Stimulated activated CD4-positive, alpha-beta T cell treated with anti-CD3 and anti-CD28 coated beads, Interleukin-2, amount 100 ng/mL, for 24 hours (primary cell): ENCODE measurements around the gene MRRF.

Experiments used
- DNase-seq, 2 donors: peaks; one replicate each; pipeline ENCODE4 v3.0.0-alpha.2; 2020

Gene MRRF

DNA sequence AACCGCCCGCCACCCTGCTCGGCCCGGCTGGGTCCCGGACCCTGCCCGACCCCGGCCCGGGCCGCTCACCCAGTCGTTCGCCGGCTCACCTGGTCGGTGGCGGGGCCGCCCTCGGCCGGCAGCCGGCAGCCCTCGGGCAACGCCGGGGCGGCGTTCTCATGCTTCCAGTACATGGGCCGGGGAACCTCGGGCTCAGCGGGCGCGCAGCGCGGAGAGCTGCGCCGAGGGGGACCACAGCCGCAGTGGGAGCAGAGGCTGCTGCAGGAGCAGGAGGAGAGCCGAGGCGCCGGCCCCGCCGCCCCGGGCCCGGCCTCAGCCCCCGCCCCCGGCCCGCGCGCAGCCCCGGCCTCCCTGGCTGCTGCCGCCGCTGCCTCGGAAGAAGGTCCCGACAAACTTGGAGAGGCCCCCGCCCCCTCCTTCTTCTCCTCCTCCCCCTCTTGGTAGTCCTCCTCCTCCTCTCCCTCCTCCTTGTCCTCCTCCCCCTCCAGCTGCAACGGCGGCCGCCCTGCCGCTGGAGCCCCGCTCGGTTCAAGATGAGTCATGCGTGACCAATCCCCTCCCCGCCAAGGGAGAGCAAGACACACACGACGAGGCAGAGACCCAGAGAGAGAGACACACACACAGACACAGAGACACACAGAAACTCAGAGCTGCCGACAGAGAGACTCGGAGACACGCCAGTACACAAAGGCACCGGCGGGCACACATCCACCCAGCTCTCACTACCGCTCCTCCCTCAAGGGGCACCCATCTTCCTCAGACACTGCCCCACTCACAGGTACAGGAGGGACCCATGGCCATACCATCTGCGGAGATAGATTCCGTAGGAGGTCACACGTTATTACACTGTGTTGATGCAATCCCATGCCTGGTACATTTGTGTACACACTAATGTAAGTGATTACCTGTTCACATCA lies 35.9 kb upstream of the MRRF start, which contains the start of gene LHX6:
Gene LHX6 (minus strand): TSS at position 390 of the 917 bp plus-strand sequence. CDS start 217 bp downstream, at position 173.
- no peak for DNase-seq

DNA sequence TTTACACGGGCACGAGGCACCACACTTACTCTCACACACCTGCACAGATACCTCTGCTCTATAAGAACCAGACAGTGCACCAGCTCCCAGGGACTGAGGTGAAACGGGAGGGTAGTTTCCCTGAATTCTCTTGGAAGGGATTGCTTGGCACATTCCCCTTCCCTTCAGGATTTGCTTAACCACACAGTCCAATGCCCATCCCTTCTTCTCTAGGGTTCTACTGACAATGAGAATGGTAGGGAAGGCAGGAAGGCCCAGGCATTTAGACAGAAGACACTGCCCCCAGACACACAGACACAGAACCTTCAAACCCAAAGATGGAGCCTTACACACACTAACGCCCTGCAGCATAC lies 35.2 kb upstream of the MRRF start:
- no peak for DNase-seq

DNA sequence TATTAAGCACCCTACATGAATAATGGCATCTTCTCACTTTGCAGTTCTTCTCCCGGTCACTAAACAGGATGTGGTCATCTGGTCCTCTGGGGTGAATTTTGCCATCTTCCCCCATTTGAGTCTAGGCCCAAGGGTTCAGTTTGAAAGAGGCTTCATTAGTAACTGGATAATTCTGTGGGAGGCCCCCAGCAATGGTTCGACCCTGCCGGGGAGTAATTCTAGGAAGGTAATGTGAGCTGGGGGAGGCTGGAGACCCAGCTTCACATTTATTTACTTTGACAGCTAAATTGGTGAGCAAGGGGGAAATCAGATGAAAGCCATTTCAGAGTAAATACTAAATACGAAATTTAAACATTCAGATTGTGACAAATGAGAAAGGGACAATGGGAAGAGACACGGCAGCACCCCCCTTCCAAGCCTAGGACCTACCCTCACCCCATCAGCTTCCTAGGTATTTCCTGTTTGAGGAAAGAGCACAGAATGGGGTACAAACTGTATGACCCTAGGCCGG lies 31.8 kb upstream of the MRRF start:
- no peak for DNase-seq

DNA sequence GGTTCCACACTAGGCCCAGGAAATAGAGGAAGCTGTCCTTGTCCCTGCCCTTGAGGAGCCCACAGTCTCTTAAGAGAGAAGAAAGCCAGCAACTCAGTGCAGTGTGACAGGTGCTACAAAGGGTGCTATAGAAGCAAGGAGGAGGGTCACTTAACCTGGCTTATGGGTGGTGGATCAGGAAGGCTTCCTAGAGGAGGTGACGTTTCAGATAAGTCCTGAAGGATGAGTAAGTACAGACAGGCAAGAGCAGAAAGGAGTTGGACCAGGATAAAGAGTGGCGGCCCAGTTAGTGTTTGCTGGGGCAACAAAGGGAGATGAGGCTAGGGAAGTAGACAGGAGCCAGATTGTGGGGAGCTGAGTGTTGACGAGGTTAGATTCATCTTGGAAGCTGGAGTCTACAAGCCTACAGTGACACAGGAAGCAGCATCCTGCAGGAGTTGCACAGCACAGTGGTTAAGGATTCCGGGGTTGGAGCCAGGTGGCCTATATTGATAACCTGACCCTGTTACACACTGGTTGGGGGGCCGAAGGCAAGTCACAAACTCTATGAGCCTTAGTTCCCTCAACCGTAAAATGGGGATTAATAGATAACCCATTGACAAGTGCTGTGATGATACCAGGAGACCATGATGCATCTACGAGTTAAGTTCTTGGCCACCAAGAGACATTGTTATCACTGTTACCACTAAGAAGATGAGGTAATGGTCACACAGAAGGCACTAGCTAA lies 30.5 kb upstream of the MRRF start:
- no peak for DNase-seq

DNA sequence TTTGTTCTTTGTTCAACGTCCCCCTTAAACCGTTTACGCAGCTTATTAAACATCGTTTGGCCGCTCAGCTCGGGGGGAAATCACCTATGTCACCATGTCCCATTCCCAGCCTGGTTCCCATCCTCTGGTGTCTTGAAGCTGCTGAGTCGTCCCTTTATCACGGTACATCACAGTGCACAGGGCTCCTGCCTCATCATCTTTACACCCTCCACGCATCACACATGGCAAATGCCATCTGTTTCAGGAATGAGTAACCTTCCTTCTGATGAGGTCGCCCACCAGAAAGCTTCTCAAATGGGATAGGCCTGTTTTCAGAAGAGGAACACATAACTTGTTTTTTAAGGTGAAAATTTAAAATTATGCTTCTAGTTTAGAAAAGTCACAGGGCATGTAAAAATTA lies 28.0 kb upstream of the MRRF start:
- DNase-seq, result no peak

DNA sequence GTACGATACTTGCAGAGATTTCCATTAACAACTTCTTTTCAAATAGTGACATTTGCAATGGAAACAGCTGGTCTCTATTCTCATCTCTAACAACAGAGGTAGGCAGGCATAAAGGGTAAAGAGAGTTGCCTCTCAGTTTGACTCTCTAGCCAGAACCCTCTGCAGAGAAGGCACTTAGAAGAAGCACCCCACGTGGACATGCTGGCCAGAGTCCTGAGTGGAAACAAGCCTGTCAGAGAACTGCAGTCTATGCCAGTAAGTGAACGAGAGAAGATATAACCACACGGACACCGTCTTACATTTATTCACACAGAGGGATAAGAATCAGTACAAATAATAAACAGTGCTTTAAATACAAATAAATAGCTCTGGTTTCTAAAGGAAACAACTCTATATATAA lies 25.0 kb upstream of the MRRF start:
- no peak for DNase-seq

DNA sequence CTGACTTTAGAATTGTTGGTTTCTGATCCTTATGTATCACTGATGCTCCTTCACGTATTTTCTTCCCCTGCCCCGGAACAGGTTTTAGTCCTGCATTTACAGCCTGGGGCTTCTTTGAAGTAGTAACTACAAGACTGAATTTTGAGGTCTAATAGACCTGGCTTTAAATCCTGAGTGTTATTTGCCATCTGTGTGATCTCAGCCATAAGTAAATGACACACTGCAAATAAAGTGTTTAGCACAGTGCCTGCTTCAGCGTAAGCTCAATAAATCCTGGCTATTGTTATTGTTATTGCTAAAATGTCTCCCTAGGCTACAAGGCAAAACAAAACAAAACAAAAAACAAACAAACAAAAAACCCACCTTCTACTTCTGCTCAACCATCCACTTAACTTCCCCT lies 20.3 kb upstream of the MRRF start:
- no peak for DNase-seq

DNA sequence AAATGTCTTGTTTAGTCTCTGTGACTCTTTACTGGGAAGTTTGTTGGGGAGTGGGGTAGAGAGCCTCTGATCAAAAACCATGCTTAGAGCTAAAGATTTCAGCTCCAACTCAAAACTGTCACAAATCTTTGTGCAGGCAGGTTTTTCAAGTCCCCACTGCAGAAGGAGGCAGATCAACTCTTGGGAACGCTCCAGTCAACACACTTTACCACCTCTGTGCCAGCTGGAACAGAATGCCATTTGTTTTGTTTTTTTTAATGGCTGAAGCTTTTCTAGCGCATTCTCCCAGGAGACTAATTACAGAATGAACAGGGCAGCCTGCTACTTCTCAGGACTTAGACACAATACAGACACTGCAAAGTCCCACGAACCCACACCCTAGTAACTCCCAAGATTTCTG lies 18.0 kb upstream of the MRRF start:
- DNase-seq, result no peak

DNA sequence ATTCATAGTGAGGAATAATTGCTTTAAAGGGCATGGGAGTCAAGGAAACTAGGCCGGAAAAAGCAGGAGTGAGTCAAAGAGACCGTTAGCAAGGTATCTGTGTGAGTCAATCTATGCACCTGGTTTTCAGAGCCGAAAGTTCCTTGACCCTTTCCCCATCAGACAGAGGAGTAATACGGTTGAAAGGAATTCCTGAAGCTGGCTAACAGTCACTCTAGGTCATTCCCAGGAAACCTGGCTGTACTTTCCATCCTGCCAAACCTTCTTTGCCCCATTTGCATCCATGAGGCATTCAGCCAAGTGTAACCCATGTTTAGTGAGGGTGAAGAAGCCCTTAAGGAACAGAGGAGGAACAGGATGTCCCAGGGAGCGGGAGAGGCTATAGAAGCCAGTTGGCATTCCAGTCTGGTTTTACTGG lies 16.2 kb upstream of the MRRF start:
- DNase-seq, result no peak

DNA sequence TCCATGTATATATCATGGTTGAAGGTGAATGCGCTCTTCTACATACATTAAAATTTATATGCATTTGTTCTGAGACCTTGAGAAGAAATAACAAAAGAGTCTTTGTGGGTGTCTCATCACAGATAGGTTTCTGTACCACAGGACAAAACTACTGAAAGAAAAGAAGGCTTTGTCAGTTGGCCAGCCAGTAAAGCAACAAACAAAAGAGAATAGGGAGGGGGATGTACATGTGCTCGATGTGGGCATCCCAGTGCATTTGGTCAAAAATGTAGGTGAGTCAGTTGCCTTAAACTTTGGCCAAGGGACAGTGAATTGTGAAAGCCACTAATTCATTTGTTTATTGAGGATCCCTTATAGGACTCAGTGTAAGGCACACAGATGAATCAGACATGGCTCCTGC lies 13.3 kb upstream of the MRRF start:
- no peak for DNase-seq

DNA sequence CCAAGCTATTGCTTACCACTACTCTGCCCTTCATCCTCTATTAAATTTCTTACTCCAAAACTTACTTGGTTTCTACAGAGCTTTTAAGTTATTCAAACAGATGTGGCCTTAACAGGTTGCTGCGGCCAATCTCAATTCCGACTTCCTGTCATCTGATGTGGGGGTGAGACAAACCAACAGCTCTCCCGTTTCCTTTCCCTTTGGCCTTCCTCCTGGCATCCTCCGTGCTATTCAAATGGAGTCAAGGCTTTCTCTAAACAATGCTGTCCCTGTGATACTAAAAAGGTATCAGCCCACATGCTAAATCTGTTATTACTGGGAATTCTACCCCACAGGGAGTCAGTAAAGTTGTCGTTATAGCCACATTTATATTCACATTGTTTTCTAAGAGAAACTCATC lies 11.9 kb upstream of the MRRF start:
- no peak for DNase-seq

DNA sequence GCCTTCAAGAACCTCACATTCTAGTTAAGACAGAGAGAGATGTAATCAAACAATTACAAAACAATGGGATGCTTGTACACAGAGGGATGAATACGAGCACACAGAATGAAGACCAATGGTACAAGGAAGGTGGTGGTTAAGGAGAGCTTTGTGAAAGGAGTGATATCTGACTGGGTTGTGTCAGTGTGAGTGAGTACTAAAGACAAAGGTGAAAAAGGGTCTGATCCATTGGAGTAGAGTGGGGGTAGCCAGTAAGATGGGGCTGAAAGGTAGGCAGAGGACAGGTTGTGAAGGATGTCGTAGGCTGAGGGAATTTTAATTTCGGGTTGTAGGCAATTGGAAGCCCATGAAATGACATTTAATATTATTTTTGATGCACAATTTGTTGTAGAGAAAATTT lies 9.9 kb upstream of the MRRF start:
- no peak for DNase-seq

DNA sequence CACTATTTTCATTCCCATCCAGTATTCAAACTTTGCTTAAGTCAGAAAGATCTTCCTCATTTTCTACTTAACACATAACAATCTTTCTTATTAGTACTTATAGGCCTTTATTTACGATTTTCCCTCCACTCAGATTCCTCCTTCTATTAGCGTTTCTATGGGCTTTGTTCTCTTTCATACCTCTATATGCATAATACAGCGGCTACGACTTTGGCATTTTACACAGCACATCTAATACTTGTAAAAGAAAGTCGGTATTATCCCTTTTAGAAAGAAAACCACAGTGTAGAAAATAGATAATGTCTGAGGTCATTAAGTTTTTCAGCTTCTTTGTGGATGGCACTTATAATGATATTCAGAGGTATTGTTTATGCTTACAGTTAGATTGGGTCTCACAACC lies 8.5 kb upstream of the MRRF start:
- DNase-seq, result no peak

DNA sequence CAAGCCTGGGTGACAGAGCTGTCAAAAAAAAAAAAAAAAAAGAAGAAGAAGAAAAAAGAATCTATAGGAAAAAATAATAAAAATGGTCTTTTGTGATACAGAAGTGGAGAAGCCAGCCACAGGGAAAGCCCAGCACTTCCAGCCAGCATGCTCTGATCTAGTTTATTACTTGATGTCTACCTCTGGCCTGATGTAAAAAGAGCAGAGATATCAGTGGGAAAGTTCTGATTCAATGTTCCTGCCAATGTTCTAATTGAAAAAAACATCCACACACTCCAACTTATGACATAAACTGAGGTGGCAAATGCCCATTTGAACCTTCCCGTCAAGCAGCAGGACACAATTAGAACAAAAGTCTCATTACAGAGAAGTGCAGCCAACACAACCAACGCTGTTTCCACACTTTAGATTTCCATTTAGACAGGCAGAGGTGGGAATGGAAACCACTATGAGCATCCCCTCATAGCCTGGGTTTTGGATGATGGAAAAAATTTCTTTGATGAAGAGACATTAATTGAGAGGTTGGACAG lies 5.7 kb upstream of the MRRF start:
- no peak for DNase-seq

DNA sequence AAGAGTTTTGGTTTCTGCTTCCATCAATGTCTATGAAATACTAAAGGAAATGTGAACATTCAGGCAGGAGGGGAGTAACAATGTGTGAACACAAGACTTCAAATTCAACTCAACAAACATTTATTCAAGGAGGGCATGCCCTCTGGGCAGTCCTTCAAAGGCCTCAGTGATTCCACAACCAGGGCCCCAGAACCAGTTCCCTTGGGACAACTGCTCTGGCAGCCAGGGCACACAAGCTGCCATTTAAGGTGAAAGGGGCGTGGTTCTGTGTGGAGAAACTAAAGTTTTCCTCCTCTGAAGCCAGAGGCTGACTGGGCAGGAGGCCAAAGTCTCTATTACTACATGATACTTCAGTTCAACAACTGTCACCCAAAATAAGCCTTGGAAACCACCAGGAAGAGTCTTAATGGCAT lies 3.2 kb upstream of the MRRF start:
- DNase-seq, result no peak

DNA sequence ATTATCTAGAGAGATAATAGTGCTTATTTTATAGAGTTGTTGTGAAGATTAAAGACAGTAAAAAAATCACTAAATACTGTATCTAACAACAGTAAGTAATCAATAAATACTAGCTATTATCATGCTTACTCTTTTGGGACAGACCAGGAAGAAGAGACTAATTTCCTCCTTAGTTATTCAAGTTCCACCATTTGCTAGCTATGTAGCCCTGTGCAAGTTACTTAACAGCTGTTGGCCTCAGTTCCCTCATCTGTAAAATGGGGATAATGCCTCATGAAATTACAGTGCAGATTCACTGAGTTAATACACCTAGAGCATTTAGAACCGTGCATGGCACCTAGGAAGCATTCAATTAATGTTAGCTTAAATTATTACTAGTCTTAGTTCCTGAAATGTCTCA lies 2.6 kb upstream of the MRRF start:
- DNase-seq, result no peak

DNA sequence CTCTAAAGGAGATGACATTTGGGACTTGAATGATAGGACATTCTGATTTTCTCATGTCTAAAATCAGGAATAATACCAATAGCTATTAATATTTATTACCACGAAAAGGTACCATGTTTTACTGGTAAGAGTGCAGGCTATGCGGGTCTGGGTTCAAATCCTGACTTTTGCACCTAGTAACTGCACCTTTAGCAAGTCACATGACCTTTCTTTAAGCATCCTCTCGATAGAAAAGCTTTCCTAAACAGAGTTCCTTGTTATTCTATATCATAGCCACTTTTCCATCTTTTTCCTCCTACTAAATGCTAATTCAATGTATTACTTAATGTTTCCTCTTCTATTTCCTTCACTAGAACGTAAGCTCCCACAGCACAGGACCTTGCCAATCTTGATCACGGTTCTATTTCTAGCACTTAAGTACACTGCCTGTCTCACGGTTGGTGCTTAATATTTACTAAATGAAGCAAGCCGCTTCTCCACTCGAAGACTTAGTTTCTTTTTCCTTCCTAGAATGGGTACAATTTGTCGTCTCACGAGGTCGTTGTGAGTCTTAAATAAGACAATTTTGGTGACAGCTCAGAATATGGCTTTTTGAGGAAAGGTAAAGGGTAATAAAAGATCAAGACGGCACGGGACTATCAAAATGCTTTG lies 858 bp upstream of the MRRF start:
- DNase-seq, result no peak

DNA sequence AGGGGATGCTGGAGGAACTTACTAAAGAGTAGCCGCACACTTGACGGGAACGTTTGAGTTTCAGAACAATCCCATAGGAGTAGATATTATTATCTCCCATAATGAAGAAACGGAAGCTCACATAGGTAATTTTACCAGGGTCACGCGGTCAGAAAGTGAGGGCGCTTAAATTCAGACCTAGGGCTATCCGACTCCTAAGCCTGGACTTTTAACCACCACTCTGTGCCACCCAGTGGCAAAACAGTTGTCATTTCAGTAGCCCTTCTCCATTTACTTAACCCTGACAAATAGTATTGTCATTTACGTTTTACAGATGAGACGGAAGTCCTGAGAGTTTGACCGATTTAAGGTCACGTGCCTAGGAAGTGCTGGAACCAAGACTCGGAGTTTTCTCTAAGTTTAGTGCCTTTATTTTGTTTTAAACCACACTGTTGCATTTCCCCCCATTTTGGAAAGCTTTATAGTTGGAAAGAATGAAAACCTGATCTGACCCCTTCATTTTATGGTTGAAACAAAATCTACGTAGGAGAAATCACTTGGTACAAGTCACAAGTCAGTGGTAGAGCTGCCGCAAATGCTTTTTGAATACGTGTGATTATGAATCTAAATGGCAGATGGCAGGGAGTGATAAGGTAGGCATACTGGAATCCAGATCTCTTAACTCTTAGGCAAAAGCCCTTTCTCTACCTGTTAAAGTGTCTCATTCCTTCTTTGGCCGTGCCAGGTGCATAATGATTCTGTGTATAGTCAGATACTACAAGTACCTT lies 650 bp downstream of the MRRF start:
- DNase-seq, result no peak

DNA sequence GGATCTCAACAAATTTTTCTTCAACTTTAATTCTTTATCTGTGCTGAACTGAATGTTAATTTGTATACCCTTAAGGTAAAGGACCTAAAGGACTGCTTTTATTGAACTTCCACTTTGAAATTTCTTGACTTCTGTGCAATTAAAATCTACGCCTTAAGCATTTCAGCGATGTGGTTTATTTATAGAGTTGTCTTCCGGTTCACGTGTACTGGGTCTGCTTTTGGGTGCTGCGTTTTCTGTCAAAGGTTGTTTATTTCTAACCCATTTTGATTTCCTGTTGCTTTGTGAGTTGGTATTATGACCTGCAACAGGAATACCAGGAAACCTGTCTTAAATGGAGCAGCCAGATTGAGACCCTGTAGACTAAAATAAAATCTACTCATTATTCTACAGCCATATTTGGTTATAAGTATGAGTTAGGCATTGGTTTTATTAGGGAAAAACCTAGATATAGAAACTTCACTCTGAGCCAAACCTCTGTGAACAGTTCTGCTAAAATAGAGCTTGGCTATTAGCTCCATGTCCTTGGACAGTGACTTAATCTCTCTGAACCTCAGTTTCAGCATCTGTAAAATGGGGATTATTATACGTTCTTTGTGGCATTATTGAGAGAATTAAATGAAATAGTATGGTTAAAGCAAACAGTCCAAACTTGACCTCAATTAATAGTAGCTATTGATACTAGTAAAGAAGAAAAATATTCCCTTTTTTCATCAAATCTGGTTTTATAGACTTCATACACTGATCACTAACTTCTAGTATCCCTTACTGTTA lies 3.5 kb downstream of the MRRF start:
- DNase-seq, result no peak

DNA sequence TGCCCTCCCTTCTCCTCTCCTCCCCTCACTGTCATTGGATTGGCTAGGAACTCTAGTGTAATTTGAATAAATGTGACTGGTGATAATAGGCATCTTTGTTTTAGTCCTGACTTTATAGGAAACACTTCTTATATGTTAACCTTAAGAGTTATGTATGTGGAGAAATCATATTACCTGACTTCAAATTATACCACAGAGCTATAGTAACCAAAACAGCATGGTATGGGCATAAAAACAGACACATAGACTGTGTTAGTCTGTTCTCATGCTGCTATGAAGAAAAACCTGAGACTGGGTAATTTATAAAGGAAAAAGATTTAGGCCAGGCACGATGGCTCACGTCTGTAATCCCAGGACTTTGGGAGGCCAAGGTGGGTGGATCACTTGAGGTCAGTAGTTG lies 9.4 kb downstream of the MRRF start:
- DNase-seq, result no peak

DNA sequence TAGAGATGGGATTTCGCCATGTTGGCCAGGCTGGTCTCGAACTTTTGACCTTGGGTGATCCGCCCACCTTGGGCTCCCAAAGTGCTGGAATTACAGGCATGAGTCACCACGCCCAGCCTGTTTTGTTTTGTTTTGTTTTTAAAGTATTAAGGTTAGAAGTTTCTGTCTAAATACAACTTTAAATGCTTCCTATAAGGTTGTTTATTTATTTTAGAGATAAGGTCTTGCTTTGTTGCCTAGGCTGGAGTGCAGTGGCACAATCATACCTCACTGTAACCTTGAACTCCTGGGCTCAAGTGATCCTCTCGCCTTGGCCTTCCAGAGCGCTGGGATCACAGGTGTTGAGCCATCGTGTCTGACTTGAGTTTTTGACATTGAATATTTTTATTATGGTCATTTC lies 11.4 kb downstream of the MRRF start:
- no peak for DNase-seq
